DOHH2 (cell line): ENCODE data around the gene PWP1.
"Not testable (repeated sequence)": the region's sequence is repeated elsewhere in the genome, so short reads cannot be mapped to it uniquely, and the experiment has no call there.

Experiments
- EZH2phosphoT487 ChIP-seq: fragments of 200-600 bp; sonication (generic); IDR thresholded peaks from 2 replicates; pipeline ENCODE4 v1.6.1; 2017; ENCODE audit warnings: borderline replicate concordance, mild to moderate bottlenecking, antibody characterized with exemption, low read length, moderate library complexity, mixed read lengths
- TF ChIP-seq, protein P1 (sequence below): fragments of 200-600 bp; sonication (generic); IDR thresholded peaks from one replicate; pipeline ENCODE4 v1.5.1; 2014; ENCODE audit warnings: antibody characterized with exemption, mild to moderate bottlenecking, low read depth, low read length; ENCODE audit not compliant: poor library complexity, severe bottlenecking

DNA sequence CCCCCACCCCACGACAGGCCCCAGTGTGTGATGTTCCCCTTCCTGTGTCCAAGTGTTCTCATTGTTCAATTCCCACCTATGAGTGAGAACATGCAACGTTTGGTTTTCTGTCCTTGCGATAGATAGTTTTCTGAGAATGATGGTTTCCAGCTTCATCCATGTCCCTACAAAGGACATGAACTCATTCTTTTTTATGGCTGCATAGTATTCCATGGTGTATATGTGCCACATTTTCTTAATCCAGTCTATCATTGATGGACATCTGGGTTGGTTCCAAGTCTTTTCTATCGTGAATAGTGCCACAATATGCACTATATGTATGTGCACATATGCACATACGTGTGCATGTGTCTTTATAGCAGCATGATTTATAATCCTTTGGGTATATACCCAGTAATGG, 19.9 kb downstream of the PWP1 start:
- TF ChIP-seq, protein P1, sequence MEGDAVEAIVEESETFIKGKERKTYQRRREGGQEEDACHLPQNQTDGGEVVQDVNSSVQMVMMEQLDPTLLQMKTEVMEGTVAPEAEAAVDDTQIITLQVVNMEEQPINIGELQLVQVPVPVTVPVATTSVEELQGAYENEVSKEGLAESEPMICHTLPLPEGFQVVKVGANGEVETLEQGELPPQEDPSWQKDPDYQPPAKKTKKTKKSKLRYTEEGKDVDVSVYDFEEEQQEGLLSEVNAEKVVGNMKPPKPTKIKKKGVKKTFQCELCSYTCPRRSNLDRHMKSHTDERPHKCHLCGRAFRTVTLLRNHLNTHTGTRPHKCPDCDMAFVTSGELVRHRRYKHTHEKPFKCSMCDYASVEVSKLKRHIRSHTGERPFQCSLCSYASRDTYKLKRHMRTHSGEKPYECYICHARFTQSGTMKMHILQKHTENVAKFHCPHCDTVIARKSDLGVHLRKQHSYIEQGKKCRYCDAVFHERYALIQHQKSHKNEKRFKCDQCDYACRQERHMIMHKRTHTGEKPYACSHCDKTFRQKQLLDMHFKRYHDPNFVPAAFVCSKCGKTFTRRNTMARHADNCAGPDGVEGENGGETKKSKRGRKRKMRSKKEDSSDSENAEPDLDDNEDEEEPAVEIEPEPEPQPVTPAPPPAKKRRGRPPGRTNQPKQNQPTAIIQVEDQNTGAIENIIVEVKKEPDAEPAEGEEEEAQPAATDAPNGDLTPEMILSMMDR = not testable (repeated sequence)
- TF ChIP-seq EZH2phosphoT487 = not testable (repeated sequence)
